ENCODE results near the gene LCE1A.

Gene LCE1A

GRCh38 chr1:152827173-152827572 lies at the start of gene LCE1A:
Gene LCE1A, plus strand, starts transcription at chr1:152827473. Its CDS starts 0 bp downstream, at chr1:152827473.
- DNase-seq, result no peak

- DNase-seq, result peak; percentile 47
Observed at GRCh38 chr1:152777510-152778137, 49.6 kb upstream of the LCE1A start.

GRCh38 chr1:152783095-152783494 lies 44.2 kb upstream of the LCE1A start:
- DNase-seq, result no peak

GRCh38 chr1:152786077-152786476 lies 41.2 kb upstream of the LCE1A start, which contains the start of gene LCE1E:
Gene LCE1E, plus strand, starts transcription at chr1:152786257. Its CDS starts 1,043 bp downstream, at chr1:152787300.
- no peak for DNase-seq

GRCh38 chr1:152795686-152796085 lies 31.6 kb upstream of the LCE1A start:
- DNase-seq, result no peak

- DNase-seq, result no peak
Observed at GRCh38 chr1:152796421-152796820, 30.9 kb upstream of the LCE1A start, which contains the start of gene LCE1D. Gene LCE1D, plus strand, starts transcription at chr1:152796721. Its CDS starts 1,074 bp downstream, at chr1:152797795.

- no peak for DNase-seq
Observed at GRCh38 chr1:152801333-152801732, 25.9 kb upstream of the LCE1A start.

GRCh38 chr1:152806576-152806975 lies 20.7 kb upstream of the LCE1A start, which contains the start of gene LCE1C:
Gene LCE1C, minus strand, starts transcription at chr1:152806651. Its CDS starts 1,173 bp downstream, at chr1:152805478.
- DNase-seq, result no peak

- no peak for DNase-seq
Observed at GRCh38 chr1:152811050-152811449, 16.2 kb upstream of the LCE1A start.

GRCh38 chr1:152811671-152812070 lies 15.6 kb upstream of the LCE1A start, which contains the start of gene LCE1B:
Gene LCE1B, plus strand, starts transcription at chr1:152811971. Its CDS starts 476 bp downstream, at chr1:152812447.
- DNase-seq, result no peak

- no peak for DNase-seq
Observed at GRCh38 chr1:152817309-152817708, 10.0 kb upstream of the LCE1A start.

- DNase-seq, result no peak
Observed at GRCh38 chr1:152823294-152823693, 4.0 kb upstream of the LCE1A start.

GRCh38 chr1:152824964-152825363 lies 2.3 kb upstream of the LCE1A start:
- DNase-seq, result no peak

GRCh38 chr1:152836870-152837269 lies 9.6 kb downstream of the LCE1A start:
- DNase-seq, result no peak

- DNase-seq, result no peak
Observed at GRCh38 chr1:152842556-152842955, 15.3 kb downstream of the LCE1A start, which contains the start of gene LCE6A. Gene LCE6A, plus strand, starts transcription at chr1:152842856. Its CDS starts 665 bp downstream, at chr1:152843521.

- no peak for DNase-seq
Observed at GRCh38 chr1:152855661-152856060, 28.4 kb downstream of the LCE1A start.

- DNase-seq, result no peak
Observed at GRCh38 chr1:152858062-152858461, 30.8 kb downstream of the LCE1A start.

- no peak for DNase-seq
Observed at GRCh38 chr1:152859696-152860095, 32.4 kb downstream of the LCE1A start, which contains the start of gene LCE7A. Gene LCE7A, plus strand, starts transcription at chr1:152859996. Its CDS starts 702 bp downstream, at chr1:152860698.

- DNase-seq, result no peak
Observed at GRCh38 chr1:152860129-152860528, 32.9 kb downstream of the LCE1A start.

GRCh38 chr1:152861374-152861773 lies 34.1 kb downstream of the LCE1A start:
- no peak for DNase-seq

GRCh38 chr1:152864443-152864842 lies 37.2 kb downstream of the LCE1A start:
- DNase-seq, result no peak

- no peak for DNase-seq
Observed at GRCh38 chr1:152866321-152866720, 39.0 kb downstream of the LCE1A start.

- DNase-seq, result peak; percentile 86
Observed at GRCh38 chr1:152869808-152870419, 42.6 kb downstream of the LCE1A start.

All from OCI-M1 (cell line).